NB4 (cell line): ENCODE data around the gene AP3M1.

Source experiments
- DNase-seq: peaks from one replicate; pipeline ENCODE4 v3.0.0; 2010; ENCODE audit warnings: low read depth
- H3K4me3 ChIP-seq: one replicate; pipeline ENCODE4 v1.5.1; 2011; ENCODE audit warnings: mild to moderate bottlenecking, low read depth, low read length, moderate library complexity
- CTCF ChIP-seq: IDR thresholded peaks from one replicate; pipeline ENCODE4 v1.5.1; 2012; ENCODE audit warnings: low read depth, low read length
- MAX ChIP-seq: IDR thresholded peaks from 2 replicates; pipeline ENCODE4 v1.6.1; 2011; ENCODE audit warnings: low read depth, low read length
- MYC ChIP-seq: IDR thresholded peaks from 2 replicates; pipeline ENCODE4 v1.6.1; 2011; ENCODE audit warnings: low read depth, low read length
- POLR2A ChIP-seq: IDR thresholded peaks from 2 replicates; pipeline ENCODE4 v1.6.1; 2011; ENCODE audit warnings: mild to moderate bottlenecking; ENCODE audit not compliant: insufficient read length; ENCODE audit errors: extremely low read depth

The AP3M1 gene

GRCh38 chr10:74075906-74076305, 74.7 kb downstream of the AP3M1 start:
- H3K4me3 ChIP-seq = no peak overlapping the region
- no peak for DNase-seq

GRCh38 chr10:74072503-74072902, 78.1 kb downstream of the AP3M1 start:
- no peak for DNase-seq
- TF ChIP-seq MAX (no peak), CTCF (no peak), MYC (no peak), POLR2A (no peak)
- H3K4me3 ChIP-seq = no peak overlapping the region

More at GRCh38 chr10:74075906-74076305, 74.7 kb downstream of the AP3M1 start:
- TF ChIP-seq CTCF (no peak), POLR2A (no peak), MAX (no peak), MYC (no peak)

GRCh38 chr10:74071157-74071556, 79.5 kb downstream of the AP3M1 start:
- no peak overlapping the region for H3K4me3 ChIP-seq
- TF ChIP-seq POLR2A (no peak), MYC (no peak), MAX (no peak), CTCF (no peak)
- DNase-seq = no peak
